Measurements from ENCODE around the gene NR1H4.
"Not testable (repeated sequence)": the region's sequence is repeated elsewhere in the genome, so short reads cannot be mapped to it uniquely, and the experiment has no call there.

The NR1H4 gene

DNA sequence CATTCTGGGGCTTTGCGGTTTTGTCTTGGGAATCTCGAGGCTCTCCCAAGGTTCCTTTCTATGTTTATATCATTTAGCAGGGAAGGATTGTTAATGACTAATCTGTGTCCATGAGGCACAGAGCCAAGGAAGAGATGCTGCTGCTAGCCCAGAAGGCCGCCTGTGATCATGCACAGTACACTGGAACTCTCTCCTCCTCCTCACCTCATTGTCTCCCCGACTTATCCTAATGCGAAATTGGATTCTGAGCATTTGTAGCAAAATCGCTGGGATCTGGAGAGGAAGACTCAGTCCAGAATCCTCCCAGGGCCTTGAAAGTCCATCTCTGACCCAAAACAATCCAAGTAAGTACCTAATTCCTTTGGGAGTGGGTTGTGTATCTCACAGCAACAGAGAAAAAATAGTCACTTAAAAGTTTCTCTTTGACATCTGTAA lies at the start of gene NR1H4:
TSS of gene NR1H4 (plus strand) at position 151 of the 435 bp plus-strand sequence. CDS start 19,458 bp downstream, outside the sequence.
- DNase-seq = no peak

GRCh38 chr12:100426145-100426544 lies 47.5 kb upstream of the NR1H4 start:
- no peak for DNase-seq

DNA sequence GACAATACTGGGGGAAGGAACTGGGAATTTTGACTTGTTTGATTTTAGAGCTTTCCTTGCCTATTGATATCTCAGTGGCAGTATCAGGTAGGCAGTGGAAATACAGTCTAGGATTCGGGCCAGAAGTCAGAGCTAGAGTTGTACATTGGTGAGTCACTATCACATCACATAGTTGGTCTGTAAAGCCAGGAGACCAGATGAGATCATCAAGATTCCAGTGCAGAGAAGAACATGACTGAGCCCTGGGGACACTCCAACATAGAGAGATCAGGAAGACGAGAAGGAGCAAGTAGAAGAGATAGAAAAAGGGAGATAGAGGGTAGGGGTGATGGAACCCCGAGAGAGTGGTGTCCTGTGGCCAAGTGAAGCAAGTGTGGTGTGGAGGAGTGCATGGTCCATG lies 46.6 kb upstream of the NR1H4 start:
- no peak for DNase-seq

GRCh38 chr12:100430251-100430650 lies 43.4 kb upstream of the NR1H4 start:
- not testable (repeated sequence) for DNase-seq

DNA sequence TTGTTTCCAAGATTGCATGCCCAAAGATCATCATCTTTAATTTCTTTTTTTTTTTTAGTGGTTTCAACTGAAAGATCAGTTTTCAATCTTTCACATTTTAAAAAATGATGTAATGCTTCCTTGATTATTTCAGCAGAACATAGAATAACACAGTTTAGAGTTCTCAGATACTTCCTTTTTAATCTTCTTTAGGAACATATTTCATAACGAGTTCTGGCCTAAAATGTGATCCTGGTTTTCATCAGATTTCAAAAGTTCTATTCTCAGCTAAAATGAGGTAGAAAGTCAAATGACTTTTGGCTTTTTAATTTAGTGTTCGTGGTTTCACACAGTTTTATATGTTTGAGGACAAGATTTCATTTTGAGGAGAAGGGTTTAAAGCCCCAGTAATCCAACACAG lies 40.0 kb upstream of the NR1H4 start:
- DNase-seq = no peak

DNA sequence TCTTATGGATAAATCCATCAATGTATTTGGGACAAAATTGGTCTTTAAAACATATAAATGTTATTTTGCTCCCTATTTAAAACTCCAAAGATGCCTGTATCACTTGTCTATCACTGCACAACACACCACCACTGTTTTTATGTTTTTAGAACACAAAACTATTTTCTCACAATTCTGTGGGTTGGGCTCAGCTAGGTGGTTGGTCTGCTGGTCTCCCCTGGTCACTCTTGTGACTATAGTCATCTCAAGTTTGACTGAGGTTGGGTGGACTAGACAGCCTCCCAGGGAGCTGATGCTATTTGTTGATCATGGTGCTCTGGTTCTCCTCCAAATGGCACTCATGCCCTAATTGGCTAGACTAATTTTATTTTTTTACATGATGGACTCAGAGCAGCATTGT lies 39.5 kb upstream of the NR1H4 start:
- no peak for DNase-seq

- no peak for DNase-seq
These were observed 37.7 kb upstream of the NR1H4 start for GRCh38 chr12:100435957-100436356.

- no peak for DNase-seq
These were observed 36.4 kb upstream of the NR1H4 start for GRCh38 chr12:100437038-100437841.

DNA sequence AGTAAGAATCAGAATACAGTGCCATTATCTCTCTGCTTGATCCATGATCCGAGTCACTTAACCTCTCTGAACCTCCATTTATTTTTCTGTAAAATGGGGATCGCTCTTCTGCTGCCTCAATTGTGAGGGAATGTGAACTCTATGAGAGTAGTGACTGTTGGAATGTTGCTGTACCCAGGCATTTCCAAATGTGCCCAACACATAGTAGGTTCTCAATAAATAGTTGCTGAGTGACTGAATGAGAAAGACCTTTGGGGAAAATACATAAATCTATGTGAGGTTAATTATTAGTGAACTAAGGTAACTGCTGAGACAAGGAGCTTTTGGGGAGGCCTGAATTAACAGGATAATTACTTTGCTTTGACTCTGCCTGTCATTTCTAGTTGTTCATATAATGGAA lies 33.9 kb upstream of the NR1H4 start:
- no peak for DNase-seq

DNA sequence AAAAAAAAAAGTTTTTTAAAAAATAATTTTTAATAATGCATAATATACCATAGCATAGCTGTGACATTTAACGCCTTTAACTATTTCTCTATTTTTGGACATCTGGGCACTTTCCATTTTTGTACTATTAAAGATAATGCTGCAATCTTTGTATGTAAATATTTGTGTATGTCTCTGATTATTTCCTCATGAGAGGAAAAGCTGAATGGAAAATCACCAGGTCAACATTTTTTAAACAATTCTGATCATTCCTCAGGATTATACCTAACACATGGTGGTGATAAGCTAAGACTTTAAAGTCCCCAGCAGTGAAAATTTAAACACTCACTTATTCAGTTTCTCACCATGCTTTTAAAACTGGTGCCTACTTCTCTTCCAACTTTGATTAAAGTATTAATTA lies 31.3 kb upstream of the NR1H4 start:
- DNase-seq = no peak

- no peak for DNase-seq
These were observed 30.2 kb upstream of the NR1H4 start for GRCh38 chr12:100443434-100443833.

- no peak for DNase-seq
These were observed 28.6 kb upstream of the NR1H4 start for GRCh38 chr12:100445081-100445481.

- no peak for DNase-seq
These were observed 26.3 kb upstream of the NR1H4 start for GRCh38 chr12:100447381-100447780.

GRCh38 chr12:100448656-100449055 lies 25.0 kb upstream of the NR1H4 start:
- no peak for DNase-seq

DNA sequence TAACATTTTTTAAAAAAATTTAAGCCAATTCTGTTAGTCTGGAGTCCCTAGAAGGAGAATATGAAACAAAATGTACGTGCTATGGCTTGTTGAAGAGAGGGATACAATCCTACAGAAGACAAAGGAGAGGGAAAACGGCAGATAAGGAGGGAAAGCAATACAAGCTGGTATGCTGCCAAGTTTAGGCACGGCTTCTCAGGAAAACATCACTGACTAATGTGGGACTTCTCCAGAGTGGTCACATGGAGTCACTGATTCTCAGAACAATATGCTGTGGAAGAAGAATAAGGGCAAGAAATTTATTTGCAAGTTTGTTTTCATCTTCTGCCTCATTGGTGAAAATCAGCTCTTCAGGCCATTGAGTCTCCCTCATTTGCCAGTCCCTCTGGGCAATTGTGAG lies 22.9 kb upstream of the NR1H4 start:
- no peak for DNase-seq

DNA sequence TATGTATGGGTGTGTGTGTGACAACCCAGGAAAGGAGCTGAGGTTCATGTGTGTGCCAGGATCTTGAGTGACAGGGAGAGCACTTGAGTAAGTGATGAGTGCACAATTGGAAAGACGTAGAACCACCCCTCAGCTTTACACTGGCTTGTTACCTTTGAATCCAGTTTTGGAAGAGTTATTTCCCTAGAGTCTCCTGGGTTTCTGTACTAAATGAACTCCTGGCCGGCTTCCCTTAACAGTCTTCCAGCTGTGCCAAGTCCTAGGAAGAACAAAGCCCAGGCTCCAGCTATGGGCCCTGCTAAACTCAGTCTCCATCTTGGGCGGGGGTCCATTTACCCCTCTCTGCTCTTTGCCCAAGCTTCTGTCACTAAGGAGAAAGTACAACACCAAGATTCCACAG lies 19.7 kb upstream of the NR1H4 start:
- no peak for DNase-seq

- no peak for DNase-seq
These were observed 17.8 kb upstream of the NR1H4 start for GRCh38 chr12:100455896-100456295.

DNA sequence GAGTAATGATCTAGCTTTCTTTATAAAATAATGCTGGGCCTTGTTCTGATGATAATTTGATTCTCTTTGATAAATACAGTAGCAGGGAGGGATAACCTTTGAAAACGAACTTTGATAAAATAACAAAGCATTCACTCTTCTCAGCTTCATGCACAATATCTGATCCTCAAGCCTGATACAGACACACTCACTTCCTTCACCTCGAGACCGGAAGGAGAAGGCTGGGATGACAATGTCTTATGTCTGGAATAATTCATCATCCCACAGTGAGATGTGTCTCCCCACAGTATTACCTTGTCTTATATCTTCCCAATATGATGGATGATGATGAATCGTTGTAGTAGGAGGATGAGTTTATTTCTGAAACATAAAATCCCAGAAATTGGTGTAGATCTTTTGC lies 15.5 kb upstream of the NR1H4 start:
- no peak for DNase-seq

- DNase-seq = no peak
These were observed 13.0 kb upstream of the NR1H4 start for GRCh38 chr12:100460702-100461101.

DNA sequence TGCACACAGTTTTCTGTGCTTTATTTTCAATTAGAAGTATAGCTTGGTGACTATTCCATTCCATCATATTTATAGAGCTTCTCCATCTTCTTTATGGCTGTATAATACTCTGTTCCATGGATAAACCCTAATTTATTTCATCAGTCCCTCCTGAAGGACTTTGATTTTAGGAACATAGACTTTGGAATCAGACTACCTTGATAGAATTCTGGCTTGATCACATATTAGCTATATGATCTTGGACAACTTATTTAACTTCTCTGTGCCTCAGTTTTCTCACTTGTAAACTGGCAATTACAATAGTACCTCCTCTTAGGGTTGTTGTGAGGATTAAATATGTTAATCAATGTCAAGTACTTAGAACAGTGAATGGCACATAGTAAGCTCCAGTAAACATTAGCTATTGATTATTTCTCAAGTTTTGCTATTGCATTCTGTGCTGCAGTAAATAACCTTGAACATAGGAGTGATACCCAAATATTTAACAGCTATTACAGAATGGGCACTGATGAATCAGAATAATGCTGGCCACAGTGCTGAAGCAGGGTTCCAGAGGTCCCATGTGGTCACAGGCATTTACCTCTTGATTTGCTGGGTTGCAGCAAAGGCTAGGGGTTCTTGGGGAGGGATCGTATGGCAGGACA lies 12.2 kb upstream of the NR1H4 start:
- DNase-seq = no peak

DNA sequence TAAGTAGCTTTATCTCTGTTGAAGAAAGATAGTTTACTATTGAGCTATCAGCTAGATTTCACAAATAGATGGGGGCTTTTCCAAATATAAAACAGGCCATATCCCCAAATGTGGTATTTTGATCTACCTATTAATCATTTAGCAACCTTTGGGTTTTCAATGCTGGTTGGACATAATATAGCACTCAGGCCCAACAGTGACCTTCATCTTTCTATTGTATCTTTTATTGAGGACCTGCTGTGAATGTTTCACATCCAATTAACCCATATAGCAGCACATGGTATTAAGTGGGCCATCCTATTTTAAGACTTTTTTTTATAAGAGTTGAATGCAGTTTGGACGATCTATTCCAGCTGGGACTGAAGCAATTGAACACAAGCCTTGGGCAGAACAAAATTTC lies 10.0 kb upstream of the NR1H4 start:
- DNase-seq = no peak

DNA sequence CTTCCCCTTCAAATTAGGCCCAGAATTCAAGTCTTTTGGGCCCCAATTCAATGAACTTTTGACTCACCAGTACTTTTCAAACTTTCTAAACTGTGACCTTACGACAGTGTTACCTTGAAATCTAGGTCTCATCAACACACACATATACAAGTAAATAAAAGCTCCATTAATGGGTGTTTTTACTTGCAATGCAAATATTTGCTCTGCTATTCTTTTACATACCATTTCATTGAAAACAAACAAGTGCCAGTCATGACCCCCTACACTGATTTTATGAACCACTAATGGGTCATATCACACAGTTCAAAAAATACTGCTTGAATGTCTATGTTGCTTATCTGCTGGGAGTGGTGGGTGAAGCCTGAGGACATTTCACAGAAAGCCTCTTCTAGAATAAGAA lies 9.1 kb upstream of the NR1H4 start:
- no peak for DNase-seq

DNA sequence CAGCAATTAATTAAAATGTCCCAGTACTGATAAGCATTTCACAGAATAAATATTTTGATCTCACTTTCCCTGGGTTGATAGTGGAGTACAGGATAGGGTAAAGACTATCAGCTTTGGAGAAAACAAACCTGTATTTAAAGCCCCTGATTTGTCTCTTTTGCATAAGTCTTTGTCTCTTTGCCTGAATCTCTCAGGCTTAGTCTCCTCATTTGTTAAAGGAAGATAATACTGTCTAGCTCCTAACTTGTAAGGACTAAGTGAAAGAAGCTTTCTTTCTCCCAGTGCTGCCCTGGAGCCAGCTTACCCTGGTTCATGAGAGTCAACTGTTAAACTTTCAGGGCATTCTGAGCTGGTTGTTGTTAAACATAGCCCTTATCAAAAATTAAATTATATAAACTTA lies 5.5 kb upstream of the NR1H4 start:
- DNase-seq = no peak

DNA sequence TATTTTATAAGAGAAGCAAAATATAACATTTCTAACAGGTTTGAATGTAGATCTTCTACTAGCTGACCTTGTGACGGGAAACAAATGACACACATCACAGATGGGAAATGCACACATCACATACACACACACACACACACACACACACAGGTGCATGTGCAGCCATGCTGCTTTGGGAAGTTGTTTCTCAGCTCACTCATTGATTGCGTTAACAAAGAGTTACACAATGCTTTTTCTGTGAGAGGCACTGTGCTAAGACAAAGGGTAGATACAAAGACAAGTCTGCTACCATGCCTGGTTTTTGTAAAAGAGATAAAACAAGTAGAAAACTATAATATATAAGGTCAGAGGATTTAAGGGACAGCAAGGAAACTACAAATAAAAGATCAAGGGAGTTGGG lies 1.3 kb upstream of the NR1H4 start:
- no peak for DNase-seq

Data from stimulated activated naive CD4-positive, alpha-beta T cell treated with Interleukin-2 at 50 U/mL for 16 hours (primary cell).